Aorta (tissue), 5 donors: Measurements from ENCODE around the gene MYH11. TPM values are rescaled to one million over a fixed set of nuclear protein-coding genes. Genes with fewer than 3 reads are reported as not detected.

Experiments
- ATAC-seq: fragments of 200-7000 bp; cut with Tn5 transposase; one replicate; pipeline ENCODE4 v1.9.1; 2022; ENCODE audit warnings: moderate library complexity; ENCODE audit not compliant: low FRiP score
- DNase-seq, 2 donors: peaks; one replicate each; pipeline ENCODE4 v3.0.0-alpha.2; 2020
- H3K27ac ChIP-seq, 2 donors: one replicate each; pipeline ENCODE4 v1.5.1; 2013; ENCODE audit warnings: low read length in 2 of 2, mild to moderate bottlenecking in 2 of 2, moderate library complexity in 2 of 2, control low read depth in 1 of 2, inconsistent platforms in 1 of 2, low read depth in 1 of 2
- H3K27me3 ChIP-seq, 2 donors: one replicate each; pipeline ENCODE4 v1.6.1; 2013; ENCODE audit warnings: control low read depth in 1 of 2, low read length in 1 of 2, mild to moderate bottlenecking in 1 of 2, moderate library complexity in 1 of 2; ENCODE audit not compliant: insufficient read depth in 2 of 2, control insufficient read depth in 1 of 2
- H3K36me3 ChIP-seq, 2 donors: one replicate each; pipeline ENCODE4 v1.6.1; 2013; ENCODE audit warnings: control low read depth in 1 of 2, low read length in 1 of 2, mild to moderate bottlenecking in 1 of 2; ENCODE audit not compliant: insufficient read depth in 2 of 2, control insufficient read depth in 1 of 2
- H3K4me1 ChIP-seq, 2 donors: one replicate each; pipeline ENCODE4 v1.6.1; 2013; ENCODE audit warnings: low read length in 2 of 2, control low read depth in 1 of 2, mild to moderate bottlenecking in 1 of 2, moderate library complexity in 1 of 2; ENCODE audit not compliant: insufficient read depth in 2 of 2, control insufficient read depth in 1 of 2
- H3K4me3 ChIP-seq, 2 donors: one replicate each; pipeline ENCODE4 v1.5.1; 2013; ENCODE audit warnings: low read length in 2 of 2, control low read depth in 1 of 2, mild to moderate bottlenecking in 1 of 2
- H3K9me3 ChIP-seq: one replicate; pipeline ENCODE4 v1.6.1; 2013; ENCODE audit warnings: mild to moderate bottlenecking, low read length; ENCODE audit not compliant: control insufficient read depth
- WGBS, 2 donors: extraction: QIAGEN DNeasy Blood & Tissue Kit; methylation state at CpG; one replicate each; pipeline ENCODE4 v1.1.7; 2013; 5-methylcytosine and 5-hydroxymethylcytosine counted together
- intact Hi-C, 2 donors: fragments of 100-400 bp; cut with DNase I; formaldehyde crosslinking; loops; one replicate each; pipeline versions ENCODE4 v1.14.2 to v1.15.0; 2022
- polyA plus RNA-seq, 2 donors: library from polyadenylated mRNA; stranded (reverse); fragments of 200-250 nt; gene quantifications; one replicate each; pipeline ENCODE4 v1.2.3, GENCODE V29; 2013
- total RNA-seq, 2 donors: library from RNA; stranded (reverse); fragmentation: NEBNext Ultra II Directional; extraction: Animal tissue kit (Norgen Biotek cat#: 25700); gene quantifications; one replicate each; pipeline ENCODE4 v1.2.1, GENCODE V29; 2021
- donor health status: healthy with polysubstance abuse.
- donor health status: Bipolar disorder and iron deficiency.
- donor health status: DM: no; HTN: no; CAD: no.
- donor health status: DM: no; HTN: no; CAD: no.
- donor health status: DM: yes; HTN: yes; CAD: no.

Gene MYH11
- total and polyA plus RNA-seq, 4 donors = 631 to 2,053 (median 1,169) TPM

DNA sequence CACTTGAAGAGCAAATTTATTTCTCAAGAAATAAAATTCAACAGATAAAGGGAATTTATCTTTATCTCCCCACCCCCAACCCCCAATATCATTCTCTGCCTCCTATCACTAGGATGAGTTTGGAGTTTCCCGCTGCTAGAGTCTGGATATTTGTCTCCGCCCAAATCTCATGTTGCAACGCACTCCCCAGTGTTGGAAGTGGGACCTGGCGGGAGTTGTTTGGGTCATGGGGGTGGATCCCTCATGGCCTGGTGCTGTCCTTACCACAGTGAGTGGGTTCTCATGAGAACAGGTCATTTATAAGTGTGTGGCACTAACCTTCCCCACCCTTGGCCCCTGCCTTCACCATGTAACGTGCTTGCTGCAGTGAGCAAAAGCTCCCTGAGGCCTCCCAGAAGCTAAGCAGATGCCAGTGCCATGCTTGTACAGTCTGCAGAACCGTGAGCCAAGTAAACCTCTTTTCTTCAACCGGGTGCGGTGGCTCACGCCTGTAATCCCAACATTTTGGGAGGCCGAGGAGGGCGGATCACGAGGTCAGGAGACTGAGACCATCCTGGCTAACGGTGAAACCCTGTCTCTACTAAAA, 25.1 kb upstream of the MYH11 start:
- Histone ChIP-seq H3K4me3 (no peak overlapping the region), H3K27ac (no peak overlapping the region), H3K4me1 (no peaks in the 10 kb centered on the region), H3K36me3 (peaks cover 0 to 2% of the 10 kb centered on the region in 2 donors), H3K27me3 (no peaks in the 10 kb centered on the region), H3K9me3 (no peaks in the 10 kb centered on the region)
- WGBS, 2 donors = 94 to 96% methylated on average over 13 of the region's 13 CpGs
- DNase-seq (peak in 1 of 2 donors; percentile 28), ATAC-seq (no peak)
- intact Hi-C loops = loop anchor here in 1 of 2 donors (5.0 kb wide), 1 partner anchor 145 kb away; no protein-coding TSS in a partner anchor

DNA sequence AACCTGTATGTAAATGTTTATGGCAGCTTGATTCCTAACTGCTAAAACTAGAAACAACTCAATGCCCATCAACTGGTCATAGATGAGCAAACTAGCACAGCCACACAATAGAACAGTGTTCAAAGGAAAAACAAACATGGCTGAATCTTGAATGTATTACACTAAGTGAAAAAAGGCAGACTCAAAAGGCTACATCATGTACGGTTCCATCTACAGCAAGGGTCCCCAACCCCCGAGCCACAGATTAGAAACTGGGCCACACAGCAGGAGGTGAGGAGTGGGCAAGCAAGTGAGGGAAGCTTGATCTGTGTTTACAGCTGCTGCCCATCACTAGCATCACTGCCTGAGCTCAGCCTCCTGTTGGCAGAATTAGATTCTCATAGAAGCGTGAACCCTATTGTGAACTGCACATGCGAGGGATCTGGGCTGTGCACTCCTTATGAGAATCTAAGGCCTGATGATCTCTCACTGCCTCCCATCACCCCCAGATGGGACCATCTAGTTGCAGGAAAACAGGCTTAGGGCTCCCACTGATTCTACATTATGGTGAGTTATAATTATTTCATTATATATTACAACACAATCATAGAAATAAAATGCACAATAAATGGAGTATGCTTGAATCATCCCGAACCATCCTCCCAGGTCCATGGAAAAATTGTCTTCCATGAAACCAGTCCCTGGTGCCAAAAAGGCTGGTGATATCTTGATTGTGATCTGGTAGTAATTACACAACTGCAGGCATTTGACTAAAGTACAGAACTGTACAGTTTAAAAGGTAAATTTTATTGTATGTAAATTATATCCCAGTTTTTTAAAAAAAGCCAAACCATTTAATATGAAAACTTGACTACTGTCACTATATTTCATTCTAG, 23.8 kb upstream of the MYH11 start:
- Histone ChIP-seq H3K36me3 (peaks cover 0 to 2% of the 10 kb centered on the region in 2 donors), H3K9me3 (no peaks in the 10 kb centered on the region), H3K4me1 (no peaks in the 10 kb centered on the region), H3K27ac (no peak overlapping the region), H3K4me3 (no peak overlapping the region), H3K27me3 (no peaks in the 10 kb centered on the region)
- intact Hi-C loops = loop anchor here in 1 of 2 donors (5.0 kb wide), 1 partner anchor 147 kb away; no protein-coding TSS in a partner anchor
- ATAC-seq = no peak
- 72 to 85% methylated on average over 5 of the region's 5 CpGs for WGBS, 2 donors
- peak in 1 of 2 donors; percentile 39 for DNase-seq

DNA sequence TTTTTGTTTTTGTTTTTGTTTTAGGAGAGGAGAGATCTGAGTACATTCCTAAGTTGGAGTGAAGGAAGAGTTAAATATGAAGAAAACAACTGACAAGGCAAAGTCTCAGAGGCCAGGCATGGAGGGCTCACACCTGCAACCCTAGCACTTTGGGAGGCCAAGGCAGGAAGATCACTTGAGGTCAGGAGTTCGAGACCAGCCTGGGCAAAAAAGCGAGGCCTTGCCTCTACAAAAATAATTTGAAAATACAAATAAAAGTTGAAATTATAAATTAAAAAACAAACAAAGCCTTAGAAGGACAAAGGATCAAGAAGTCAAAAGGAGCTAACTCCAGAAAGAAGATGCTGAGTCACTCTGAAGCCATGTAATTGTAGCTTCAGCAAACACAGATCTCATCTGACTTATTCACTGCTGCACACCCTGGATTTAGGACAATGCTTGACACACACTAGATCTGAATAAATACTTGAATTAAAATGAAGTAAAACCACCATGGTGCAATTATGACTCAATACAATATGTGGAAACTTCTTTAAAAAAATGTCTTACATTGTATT, 22.5 kb upstream of the MYH11 start:
- 83 to 85% methylated on average over 2 of the region's 2 CpGs for whole genome bisulfite sequencing, 2 donors
- Histone ChIP-seq H3K4me3 (no peak overlapping the region), H3K9me3 (no peaks in the 10 kb centered on the region), H3K4me1 (peaks cover 0 to 2% of the 10 kb centered on the region in 2 donors), H3K27me3 (no peaks in the 10 kb centered on the region), H3K36me3 (peaks cover 0 to 2% of the 10 kb centered on the region in 2 donors), H3K27ac (no peak overlapping the region)
- ATAC-seq = peak; percentile 66
- intact Hi-C loops = loop anchor here in 1 of 2 donors (10.0 kb wide), 1 partner anchor 215 kb away; no protein-coding TSS in a partner anchor
- DNase-seq = no peak

DNA sequence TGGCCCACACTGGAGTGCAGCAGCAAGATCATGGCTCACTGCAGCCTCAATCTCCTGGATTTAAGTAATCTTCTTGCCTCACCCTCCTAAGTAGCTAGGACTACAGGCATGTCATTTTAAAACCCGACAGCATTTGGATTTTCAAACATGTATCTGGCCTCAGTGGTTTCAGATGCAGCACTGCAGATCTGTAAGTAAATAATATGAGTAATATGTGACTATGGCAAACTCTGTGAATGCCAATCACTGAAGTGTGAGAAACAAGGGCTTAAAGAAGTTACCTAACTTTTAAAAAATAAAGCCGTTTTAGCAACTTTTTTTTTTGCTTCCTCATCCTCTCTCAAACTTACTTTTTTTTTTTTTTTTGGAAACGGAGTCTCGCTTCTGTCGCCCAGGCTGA, 19.7 kb upstream of the MYH11 start:
- intact Hi-C loops = loop anchor here in 1 of 2 donors (10.0 kb wide), 1 partner anchor 218 kb away; no protein-coding TSS in a partner anchor
- peaks cover 0 to 2% of the 10 kb centered on the region in 2 donors for H3K4me1 ChIP-seq
- H3K9me3 ChIP-seq = no peaks in the 10 kb centered on the region
- no peak for ATAC-seq
- H3K27ac ChIP-seq = no peak overlapping the region
- H3K4me3 ChIP-seq = no peak overlapping the region
- no peaks in the 10 kb centered on the region for H3K36me3 ChIP-seq
- no peak for DNase-seq
- no peaks in the 10 kb centered on the region for H3K27me3 ChIP-seq
- 82 to 90% methylated on average over 5 of the region's 5 CpGs for WGBS, 2 donors

DNA sequence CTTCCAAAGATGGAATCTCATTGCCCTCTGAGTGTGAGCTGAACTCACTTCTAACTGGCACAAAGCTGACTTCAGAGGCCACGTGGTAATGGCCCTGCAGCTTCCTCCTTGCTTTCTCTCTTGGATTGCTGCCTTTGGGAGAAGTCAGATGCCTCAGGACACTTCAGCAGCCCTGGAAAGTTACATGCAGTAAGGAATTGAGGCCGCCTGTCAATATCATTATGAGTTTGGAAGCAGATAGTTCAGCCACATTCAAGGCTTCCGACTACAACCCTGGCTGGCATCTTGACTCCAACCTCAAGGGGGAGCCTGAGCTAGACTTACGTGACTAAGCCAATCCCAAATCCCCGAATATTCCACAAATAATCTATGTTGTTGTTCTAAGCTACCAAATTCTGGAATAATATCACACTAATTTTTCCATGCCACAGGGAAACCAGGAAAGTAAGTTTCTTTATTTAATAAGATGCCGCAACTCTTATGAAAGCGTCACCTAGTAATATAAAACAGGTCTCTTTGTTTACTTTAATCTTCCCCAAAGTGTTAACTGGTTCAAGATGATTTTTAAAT, 18.0 kb upstream of the MYH11 start:
- Histone ChIP-seq H3K4me1 (peaks cover 0 to 2% of the 10 kb centered on the region in 2 donors), H3K36me3 (peaks cover 0 to under 1% of the 10 kb centered on the region in 2 donors), H3K27ac (peak overlapping the region in 1 of 2 donors; percentile 33), H3K9me3 (no peaks in the 10 kb centered on the region), H3K4me3 (no peak overlapping the region), H3K27me3 (no peaks in the 10 kb centered on the region)
- DNase-seq = no peak
- WGBS, 2 donors = 17 to 18% methylated on average over 7 of the region's 7 CpGs
- intact Hi-C loops = loop anchor here (2.0 to 10.0 kb wide), 2 partner anchors 220 to 252 kb away; no protein-coding TSS in a partner anchor
- ATAC-seq = peak; percentile 77

DNA sequence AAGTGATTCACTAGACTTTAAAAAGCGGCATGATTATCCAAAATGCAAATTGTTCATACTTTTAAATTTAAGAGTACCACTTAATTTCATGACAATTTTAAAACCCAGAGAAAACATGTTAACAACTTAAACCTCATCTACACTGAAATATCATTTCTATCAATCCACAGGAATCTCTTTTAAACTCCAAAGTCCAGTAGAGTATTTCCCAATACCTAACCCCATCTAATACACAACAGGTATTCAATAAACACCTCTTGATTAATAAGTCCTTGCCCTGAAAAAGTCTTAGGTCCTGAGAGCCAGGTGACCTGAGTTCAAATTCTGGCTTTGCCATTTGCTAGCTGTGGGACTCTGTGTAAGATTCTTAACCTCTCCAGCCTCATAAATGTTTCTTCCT, 16.9 kb upstream of the MYH11 start:
- intact Hi-C loops = loop anchor here (2.0 to 10.0 kb wide), 2 partner anchors 221 to 253 kb away; no protein-coding TSS in a partner anchor
- WGBS, 2 donors = 87 to 95% methylated on average over 1 of the region's 1 CpG
- Histone ChIP-seq H3K9me3 (no peaks in the 10 kb centered on the region), H3K27ac (no peak overlapping the region), H3K4me3 (no peak overlapping the region), H3K27me3 (no peaks in the 10 kb centered on the region), H3K4me1 (peaks cover 0 to 2% of the 10 kb centered on the region in 2 donors), H3K36me3 (peaks cover 0 to 1% of the 10 kb centered on the region in 2 donors)
- DNase-seq = no peak
- ATAC-seq = no peak

DNA sequence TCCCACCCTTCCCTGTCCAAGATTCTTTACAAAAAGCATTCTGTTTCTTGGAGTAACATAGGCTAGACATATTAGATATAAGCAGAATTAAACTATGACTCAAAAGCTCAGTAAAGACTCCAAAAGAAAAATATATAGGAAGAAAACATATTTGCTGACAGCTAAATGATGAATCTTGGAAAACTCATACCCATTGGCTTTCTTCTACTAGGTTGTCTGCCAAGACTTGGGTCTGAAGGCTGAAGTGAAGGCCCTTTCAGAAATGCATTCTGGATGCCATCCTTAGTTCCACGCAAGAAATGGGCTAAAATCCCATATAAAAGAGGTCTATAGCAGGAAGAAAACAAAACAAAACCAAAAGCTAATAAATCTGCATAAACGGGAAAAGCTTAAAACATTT, 16.5 kb upstream of the MYH11 start:
- ATAC-seq (no peak), DNase-seq (no peak)
- Histone ChIP-seq H3K4me3 (no peak overlapping the region), H3K4me1 (peaks cover 0 to 2% of the 10 kb centered on the region in 2 donors), H3K9me3 (no peaks in the 10 kb centered on the region), H3K27ac (no peak overlapping the region), H3K27me3 (no peaks in the 10 kb centered on the region), H3K36me3 (peaks cover 0 to 1% of the 10 kb centered on the region in 2 donors)
- WGBS, 2 donors = 8 to 20% methylated on average over 2 of the region's 2 CpGs
- intact Hi-C loops = loop anchor here in 1 of 2 donors (10.0 kb wide), 1 partner anchor 222 kb away; no protein-coding TSS in a partner anchor

DNA sequence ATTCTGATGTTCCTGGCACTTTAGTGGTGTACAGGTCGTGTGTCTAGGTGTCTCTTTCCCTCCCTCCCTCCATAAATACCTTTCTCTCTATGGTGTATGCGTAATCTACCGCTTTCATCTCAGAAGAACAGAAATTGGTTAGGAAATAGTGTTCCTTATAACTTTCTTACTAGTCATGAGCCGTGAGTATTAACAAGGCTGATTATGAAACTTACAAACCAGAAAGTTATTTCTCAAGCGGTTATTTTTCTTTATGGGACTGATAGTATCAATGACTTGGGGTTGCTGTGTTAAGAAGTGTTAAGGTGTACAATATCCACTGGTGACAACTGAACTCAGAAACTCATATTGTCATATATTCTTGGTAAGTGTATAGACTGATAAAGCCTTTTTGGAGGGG, 13.2 kb upstream of the MYH11 start:
- Histone ChIP-seq H3K9me3 (no peaks in the 10 kb centered on the region), H3K36me3 (peaks cover 0 to 1% of the 10 kb centered on the region in 2 donors), H3K4me1 (peaks cover 0 to 2% of the 10 kb centered on the region in 2 donors), H3K4me3 (no peak overlapping the region), H3K27ac (no peak overlapping the region), H3K27me3 (no peaks in the 10 kb centered on the region)
- intact Hi-C loops = loop anchor here in 1 of 2 donors (10.0 kb wide), 1 partner anchor 225 kb away; no protein-coding TSS in a partner anchor
- ATAC-seq (no peak), DNase-seq (no peak)
- WGBS, 2 donors = 90 to 92% methylated on average over 5 of the region's 5 CpGs
